KOPT-K1 (cell line): ENCODE measurements around the gene LRP6.
"Not testable (repeated sequence)": the region's sequence is repeated elsewhere in the genome, so short reads cannot be mapped to it uniquely, and the experiment has no call there.

Source experiments
- H3K27ac ChIP-seq: fragments of 200-600 bp; sonication (generic); 2 replicates; pipeline ENCODE4 v1.5.1; 2016; ENCODE audit warnings: antibody characterized with exemption, mild to moderate bottlenecking, low read depth, low read length; ENCODE audit not compliant: poor library complexity, severe bottlenecking
- H3K36me3 ChIP-seq: fragments of 200-600 bp; sonication (generic); 2 replicates; pipeline ENCODE4 v1.5.1; 2017; ENCODE audit warnings: antibody characterized with exemption, mild to moderate bottlenecking, low read length, moderate library complexity; ENCODE audit not compliant: insufficient read depth
- H3K9me3 ChIP-seq: fragments of 200-600 bp; sonication (generic); 2 replicates; pipeline ENCODE4 v1.5.1; 2017; ENCODE audit warnings: antibody characterized with exemption, low read length, mild to moderate bottlenecking; ENCODE audit not compliant: insufficient read depth, poor library complexity, severe bottlenecking

Gene LRP6

GRCh38 chr12:12156828-12157227 is 110.0 kb downstream of the LRP6 start:
- Histone ChIP-seq H3K36me3 (peaks cover 6% of the 10 kb centered on the region; the same call in 1 of the 2 replicates), H3K27ac (no peak overlapping the region), H3K9me3 (no peaks in the 10 kb centered on the region)

- Histone ChIP-seq H3K27ac (no peak overlapping the region), H3K9me3 (no peaks in the 10 kb centered on the region), H3K36me3 (peaks cover 6% of the 10 kb centered on the region; the same call in 1 of the 2 replicates)
These were observed 110.7 kb downstream of the LRP6 start for GRCh38 chr12:12156116-12156515.

- Histone ChIP-seq H3K36me3 (peaks cover 20% of the 10 kb centered on the region; the same call in 1 of the 2 replicates), H3K9me3 (no peaks in the 10 kb centered on the region), H3K27ac (no peak overlapping the region)
These were observed 113.2 kb downstream of the LRP6 start for GRCh38 chr12:12153596-12153995.

- Histone ChIP-seq H3K36me3 (peaks cover 31% of the 10 kb centered on the region), H3K27ac (no peak overlapping the region), H3K9me3 (no peaks in the 10 kb centered on the region)
These were observed 119.7 kb downstream of the LRP6 start for GRCh38 chr12:12147111-12147510.

- not testable (repeated sequence) for H3K9me3 ChIP-seq, H3K27ac ChIP-seq
- peaks cover 21% of the 10 kb centered on the region for H3K36me3 ChIP-seq
These were observed 122.3 kb downstream of the LRP6 start for GRCh38 chr12:12144531-12144930.

GRCh38 chr12:12141000-12141399 is 125.8 kb downstream of the LRP6 start:
- no peaks in the 10 kb centered on the region; the same call in 1 of the 2 replicates for H3K36me3 ChIP-seq
- H3K27ac ChIP-seq = no peak overlapping the region
- H3K9me3 ChIP-seq = no peaks in the 10 kb centered on the region

- no peaks in the 10 kb centered on the region for H3K9me3 ChIP-seq
- no peak overlapping the region for H3K27ac ChIP-seq
- H3K36me3 ChIP-seq = peaks cover 8% of the 10 kb centered on the region; the same call in 1 of the 2 replicates
These were observed 128.4 kb downstream of the LRP6 start for GRCh38 chr12:12138203-12139154.

GRCh38 chr12:12133785-12134184 is 133.1 kb downstream of the LRP6 start:
- Histone ChIP-seq H3K27ac (no peak overlapping the region), H3K36me3 (peaks cover 16% of the 10 kb centered on the region), H3K9me3 (no peaks in the 10 kb centered on the region)

GRCh38 chr12:12133259-12133658 is 133.6 kb downstream of the LRP6 start:
- H3K36me3 ChIP-seq = peaks cover 16% of the 10 kb centered on the region
- H3K9me3 ChIP-seq = no peaks in the 10 kb centered on the region
- no peak overlapping the region for H3K27ac ChIP-seq

GRCh38 chr12:12128670-12129069 is 138.2 kb downstream of the LRP6 start:
- Histone ChIP-seq H3K27ac (no peak overlapping the region), H3K36me3 (peaks cover 36% of the 10 kb centered on the region), H3K9me3 (no peaks in the 10 kb centered on the region)

- Histone ChIP-seq H3K36me3 (peaks cover 44% of the 10 kb centered on the region), H3K9me3 (no peaks in the 10 kb centered on the region), H3K27ac (no peak overlapping the region)
These were observed 139.5 kb downstream of the LRP6 start for GRCh38 chr12:12127304-12127703.

GRCh38 chr12:12126551-12126950 is 140.3 kb downstream of the LRP6 start:
- Histone ChIP-seq H3K27ac (no peak overlapping the region), H3K36me3 (peaks cover 41% of the 10 kb centered on the region), H3K9me3 (no peaks in the 10 kb centered on the region)

- H3K36me3 ChIP-seq = peaks cover 49% of the 10 kb centered on the region
- no peak overlapping the region for H3K27ac ChIP-seq
- H3K9me3 ChIP-seq = no peaks in the 10 kb centered on the region
These were observed 143.7 kb downstream of the LRP6 start for GRCh38 chr12:12123036-12123604.

GRCh38 chr12:12121061-12121460 is 145.8 kb downstream of the LRP6 start:
- H3K9me3 ChIP-seq = no peaks in the 10 kb centered on the region
- peaks cover 42% of the 10 kb centered on the region for H3K36me3 ChIP-seq
- no peak overlapping the region for H3K27ac ChIP-seq

- H3K36me3 ChIP-seq = peaks cover 13% of the 10 kb centered on the region
- H3K9me3 ChIP-seq = no peaks in the 10 kb centered on the region
- no peak overlapping the region for H3K27ac ChIP-seq
These were observed 150.2 kb downstream of the LRP6 start for GRCh38 chr12:12116677-12117076.
